NCI-H774 (cell line): Measurements from ENCODE around the gene CAPN11.
"Not testable (repeated sequence)": the region's sequence is repeated elsewhere in the genome, so short reads cannot be mapped to it uniquely, and the experiment has no call there.

Experiments used
- DNase-seq: peaks from one replicate; lab custom pipeline; 2025; lab: John Stamatoyannopoulos, UW

CAPN11 gene

GRCh38 chr6:44228433-44228832 is 69.8 kb downstream of the CAPN11 start:
- no peak for DNase-seq

DNA sequence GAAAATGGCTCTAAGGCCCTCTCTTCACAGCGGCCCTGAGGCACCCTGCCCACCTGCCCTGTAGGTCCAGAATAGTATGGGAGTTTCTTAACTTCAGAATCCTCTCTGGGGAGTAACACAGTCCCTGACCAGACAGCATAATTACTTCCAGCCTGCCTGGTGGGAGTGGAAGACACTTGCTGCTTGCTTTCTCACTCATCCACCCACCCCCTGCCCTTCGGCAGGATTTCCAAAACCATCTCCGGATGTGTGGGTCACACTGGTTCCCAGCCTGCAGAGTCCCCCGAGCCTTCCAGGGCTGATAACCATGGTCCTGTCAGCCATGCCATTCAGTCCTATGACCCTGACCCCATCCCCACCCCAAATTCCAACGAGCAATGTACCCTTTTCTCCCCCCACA is 70.2 kb downstream of the CAPN11 start:
- no peak for DNase-seq

- no peak for DNase-seq
Measured at GRCh38 chr6:44229376-44230033, 70.9 kb downstream of the CAPN11 start.

- no peak for DNase-seq
Measured at GRCh38 chr6:44230034-44230675, 71.5 kb downstream of the CAPN11 start.

- not testable (repeated sequence) for DNase-seq
Measured at GRCh38 chr6:44231426-44231825, 72.8 kb downstream of the CAPN11 start.

- DNase-seq = no peak
Measured at GRCh38 chr6:44232676-44233566, 74.3 kb downstream of the CAPN11 start.

GRCh38 chr6:44233567-44234100 is 75.0 kb downstream of the CAPN11 start:
- no peak for DNase-seq
